Mesothelial cell of epicardium (in vitro differentiated cells): ENCODE data around the gene EPHB6. TPM values are rescaled to one million over a fixed set of nuclear protein-coding genes. Genes with fewer than 3 reads are reported as not detected.

ENCODE experiments used
- DNase-seq, 2 experiments: peaks; one replicate each; pipeline ENCODE4 v3.0.0; 2021; ENCODE audit warnings: low spot score in 2 of 2; ENCODE audit not compliant: unreplicated experiment in 2 of 2
- H3K27ac Mint-ChIP-seq: 2 replicates; pipeline ENCODE4 v1.8.0; 2021; ENCODE audit warnings: mixed read lengths
- H3K27me3 Mint-ChIP-seq: 2 replicates; pipeline ENCODE4 v1.8.0; 2021; ENCODE audit warnings: low read depth, mixed read lengths
- H3K36me3 Mint-ChIP-seq: 2 replicates; pipeline ENCODE4 v1.8.0; 2021; ENCODE audit warnings: mixed read lengths
- H3K4me1 Mint-ChIP-seq: 2 replicates; pipeline ENCODE4 v1.8.0; 2021; ENCODE audit warnings: mixed read lengths
- H3K4me3 Mint-ChIP-seq: 2 replicates; pipeline ENCODE4 v1.8.0; 2021; ENCODE audit warnings: mild to moderate bottlenecking, moderate library complexity, mixed read lengths
- H3K9me3 Mint-ChIP-seq: 2 replicates; pipeline ENCODE4 v1.8.0; 2021; ENCODE audit warnings: mixed read lengths
- CTCF ChIP-seq: fragments of 200-600 bp; sonication (generic); IDR thresholded peaks from one replicate; pipeline ENCODE4 v1.5.0; 2021; ENCODE audit warnings: antibody characterized with exemption; ENCODE audit not compliant: unreplicated experiment
- total RNA-seq: library from RNA; stranded (reverse); gene quantifications from 3 replicates; pipeline ENCODE4 v1.2.1, GENCODE V29; 2021

The EPHB6 gene
- total RNA-seq, 1 donor from 2014 or later: 28.0 TPM

- H3K27ac Mint-ChIP-seq: no peak overlapping the region
These were observed 6.1 kb downstream of the EPHB6 start for GRCh38 chr7:142860968-142861367.

GRCh38 chr7:142862351-142862750 is 7.5 kb downstream of the EPHB6 start:
- Mint-ChIP-seq H3K27me3 (no peaks in the 10 kb centered on the region), H3K27ac (no peak overlapping the region), H3K4me3 (no peak overlapping the region), H3K9me3 (no peaks in the 10 kb centered on the region), H3K4me1 (peaks cover 15% of the 10 kb centered on the region), H3K36me3 (peaks cover 8% of the 10 kb centered on the region)
- no peak for TF ChIP-seq CTCF
- no peak for DNase-seq

More at GRCh38 chr7:142860968-142861367, 6.1 kb downstream of the EPHB6 start:
- no peaks in the 10 kb centered on the region for H3K9me3 Mint-ChIP-seq
- H3K4me1 Mint-ChIP-seq: peaks cover 24% of the 10 kb centered on the region
- H3K4me3 Mint-ChIP-seq: no peak overlapping the region
- no peak for TF ChIP-seq CTCF
- H3K36me3 Mint-ChIP-seq: peaks cover 8% of the 10 kb centered on the region
- DNase-seq: no peak
- peaks cover 9% of the 10 kb centered on the region for H3K27me3 Mint-ChIP-seq

GRCh38 chr7:142862786-142863400 is 8.0 kb downstream of the EPHB6 start:
- H3K4me1 Mint-ChIP-seq: peaks cover 15% of the 10 kb centered on the region
- no peak overlapping the region for H3K4me3 Mint-ChIP-seq
- TF ChIP-seq CTCF: no peak
- no peaks in the 10 kb centered on the region for H3K27me3 Mint-ChIP-seq
- H3K36me3 Mint-ChIP-seq: peaks cover 8% of the 10 kb centered on the region
- no peak overlapping the region for H3K27ac Mint-ChIP-seq
- DNase-seq: no peak
- no peaks in the 10 kb centered on the region for H3K9me3 Mint-ChIP-seq

- H3K27me3 Mint-ChIP-seq: no peaks in the 10 kb centered on the region
- DNase-seq: no peak
- H3K9me3 Mint-ChIP-seq: no peaks in the 10 kb centered on the region
- H3K36me3 Mint-ChIP-seq: peaks cover 8% of the 10 kb centered on the region
- H3K4me1 Mint-ChIP-seq: peaks cover 12% of the 10 kb centered on the region
- H3K4me3 Mint-ChIP-seq: no peak overlapping the region
- no peak for TF ChIP-seq CTCF
- no peak overlapping the region for H3K27ac Mint-ChIP-seq
These were observed 9.2 kb downstream of the EPHB6 start for GRCh38 chr7:142863891-142864685.

GRCh38 chr7:142864980-142865747 is 10.3 kb downstream of the EPHB6 start:
- TF ChIP-seq CTCF: no peak
- Mint-ChIP-seq H3K4me3 (no peak overlapping the region), H3K27ac (no peak overlapping the region), H3K4me1 (peaks cover 4% of the 10 kb centered on the region), H3K36me3 (peaks cover 16% of the 10 kb centered on the region), H3K27me3 (no peaks in the 10 kb centered on the region), H3K9me3 (no peaks in the 10 kb centered on the region)
- no peak for DNase-seq
